Ectodermal cell (in vitro differentiated cells): ENCODE measurements around the gene TBC1D2B.

Experiments used
- H3K27ac ChIP-seq: 2 replicates; pipeline ENCODE4 v1.7.0; 2013; ENCODE audit warnings: mild to moderate bottlenecking, low read depth, low read length; ENCODE audit not compliant: insufficient read depth, poor library complexity, severe bottlenecking
- H3K27me3 ChIP-seq: 2 replicates; pipeline ENCODE4 v1.7.0; 2013; ENCODE audit warnings: mild to moderate bottlenecking, low read length; ENCODE audit not compliant: insufficient read depth, control insufficient read depth, poor library complexity, severe bottlenecking
- H3K36me3 ChIP-seq: one replicate; pipeline ENCODE4 v1.7.0; 2013; ENCODE audit warnings: low read length; ENCODE audit not compliant: control insufficient read depth, insufficient read depth
- H3K4me1 ChIP-seq: one replicate; pipeline ENCODE4 v1.7.0; 2013; ENCODE audit warnings: low read length; ENCODE audit not compliant: control insufficient read depth, insufficient read depth
- H3K4me3 ChIP-seq: 2 replicates; pipeline ENCODE4 v1.7.0; 2013; ENCODE audit warnings: low read depth, low read length, control low read depth; ENCODE audit not compliant: insufficient read depth
- H3K9me3 ChIP-seq: 2 replicates; pipeline ENCODE4 v1.7.0; 2013; ENCODE audit warnings: mild to moderate bottlenecking, low read length, moderate library complexity; ENCODE audit not compliant: control insufficient read depth
- WGBS, 2 experiments: methylation state at CpG; one replicate each; pipeline ENCODE4 v1.1.7; 2013; ENCODE audit warnings: missing lambda C conversion rate in 2 of 2; 5-methylcytosine and 5-hydroxymethylcytosine counted together

Gene TBC1D2B

GRCh38 chr15:78045189-78045588 is 32.3 kb downstream of the TBC1D2B start:
- no peaks in the 10 kb centered on the region for H3K9me3 ChIP-seq
- peaks cover 8% of the 10 kb centered on the region for H3K4me1 ChIP-seq
- H3K27ac ChIP-seq, result no peak overlapping the region
- no peaks in the 10 kb centered on the region for H3K27me3 ChIP-seq
- H3K36me3 ChIP-seq, result no peaks in the 10 kb centered on the region
- H3K4me3 ChIP-seq, result no peak overlapping the region
- 91% methylated on average over 1 of the region's 1 CpG; no CpG with 5 or more reads in 1 of the 2 experiments for WGBS, 2 experiments

GRCh38 chr15:78044407-78045155 is 32.9 kb downstream of the TBC1D2B start:
- no peak overlapping the region for H3K27ac ChIP-seq
- H3K27me3 ChIP-seq, result no peaks in the 10 kb centered on the region
- H3K4me3 ChIP-seq, result no peak overlapping the region
- WGBS, 2 experiments, result 94 to 95% methylated on average over 3 to 5 of the region's 5 CpGs
- H3K36me3 ChIP-seq, result no peaks in the 10 kb centered on the region
- no peaks in the 10 kb centered on the region for H3K9me3 ChIP-seq
- peaks cover 2% of the 10 kb centered on the region for H3K4me1 ChIP-seq

GRCh38 chr15:78041946-78042345 is 35.6 kb downstream of the TBC1D2B start:
- no peaks in the 10 kb centered on the region for H3K9me3 ChIP-seq
- no peaks in the 10 kb centered on the region for H3K27me3 ChIP-seq
- no peaks in the 10 kb centered on the region for H3K4me1 ChIP-seq
- H3K36me3 ChIP-seq, result no peaks in the 10 kb centered on the region
- 89 to 90% methylated on average over 3 of the region's 3 CpGs for WGBS, 2 experiments
- no peak overlapping the region for H3K27ac ChIP-seq
- H3K4me3 ChIP-seq, result no peak overlapping the region

DNA sequence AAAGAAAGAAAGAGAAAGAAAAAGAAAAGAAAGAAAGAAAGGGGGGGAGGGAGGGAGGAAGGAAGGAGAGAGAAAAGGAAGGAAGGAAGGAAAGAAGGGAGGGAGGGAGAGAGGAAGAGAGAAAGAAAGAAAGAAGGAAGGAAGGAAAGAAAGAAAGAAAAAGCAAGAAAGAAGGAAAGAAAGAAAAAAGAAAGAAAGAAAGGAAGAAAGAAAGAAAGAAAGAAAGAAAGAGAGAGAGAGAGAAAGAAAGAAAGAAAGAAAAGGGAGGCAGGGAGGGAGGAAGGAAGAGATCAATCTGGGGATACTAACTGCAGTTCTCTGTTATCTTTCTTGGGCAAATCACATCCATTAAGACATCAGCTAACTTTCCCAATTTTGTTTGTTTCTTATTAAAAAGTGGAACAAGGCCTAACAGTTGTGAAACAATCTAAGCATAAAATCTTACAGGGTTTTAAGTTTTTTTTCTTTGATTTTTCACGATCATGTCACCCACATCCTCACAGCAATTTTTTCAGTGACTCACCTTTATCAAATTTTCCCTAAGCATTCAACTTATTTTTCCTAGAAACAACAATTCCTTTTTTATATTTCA is 36.8 kb downstream of the TBC1D2B start:
- H3K27me3 ChIP-seq, result no peaks in the 10 kb centered on the region
- no peak overlapping the region for H3K27ac ChIP-seq
- H3K9me3 ChIP-seq, result no peaks in the 10 kb centered on the region
- no peaks in the 10 kb centered on the region for H3K4me1 ChIP-seq
- no peak overlapping the region for H3K4me3 ChIP-seq
- no peaks in the 10 kb centered on the region for H3K36me3 ChIP-seq
- 93 to 96% methylated on average over 1 of the region's 1 CpG for WGBS, 2 experiments

DNA sequence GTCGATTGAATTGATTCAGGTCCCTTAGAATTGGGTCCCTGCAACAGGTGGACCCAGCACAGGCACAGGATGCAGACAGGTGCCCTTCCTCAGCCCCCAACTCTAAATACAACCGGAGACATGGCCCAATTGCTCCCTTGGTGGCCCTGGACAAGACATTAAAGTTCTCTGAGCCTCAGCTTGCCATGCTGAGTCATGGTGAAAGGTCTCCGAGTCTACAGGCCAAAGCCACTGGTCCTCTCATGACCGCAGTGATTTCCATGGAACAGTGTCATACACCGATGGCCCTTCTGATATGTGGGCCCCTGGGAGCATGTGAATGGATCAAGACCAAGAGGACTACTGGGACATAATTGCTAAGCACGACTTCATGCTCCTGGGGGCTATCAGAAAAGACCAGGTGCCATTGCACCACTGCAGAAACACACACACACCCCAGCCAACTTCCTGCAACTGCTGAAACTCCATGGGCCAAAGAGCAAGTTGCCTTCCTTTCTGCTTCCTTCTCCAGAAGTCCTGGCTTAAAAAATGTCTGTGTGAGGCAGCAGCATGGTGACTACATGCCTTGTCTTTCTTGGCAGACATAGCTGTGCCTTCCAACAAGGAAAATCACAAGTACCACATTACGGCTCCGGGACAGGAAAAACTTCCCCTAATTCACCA is 38.8 kb downstream of the TBC1D2B start:
- Histone ChIP-seq H3K27ac (no peak overlapping the region), H3K9me3 (no peaks in the 10 kb centered on the region), H3K4me3 (no peak overlapping the region), H3K36me3 (no peaks in the 10 kb centered on the region), H3K4me1 (no peaks in the 10 kb centered on the region), H3K27me3 (no peaks in the 10 kb centered on the region)
- WGBS, 2 experiments, result 95 to 97% methylated on average over 8 of the region's 8 CpGs

DNA sequence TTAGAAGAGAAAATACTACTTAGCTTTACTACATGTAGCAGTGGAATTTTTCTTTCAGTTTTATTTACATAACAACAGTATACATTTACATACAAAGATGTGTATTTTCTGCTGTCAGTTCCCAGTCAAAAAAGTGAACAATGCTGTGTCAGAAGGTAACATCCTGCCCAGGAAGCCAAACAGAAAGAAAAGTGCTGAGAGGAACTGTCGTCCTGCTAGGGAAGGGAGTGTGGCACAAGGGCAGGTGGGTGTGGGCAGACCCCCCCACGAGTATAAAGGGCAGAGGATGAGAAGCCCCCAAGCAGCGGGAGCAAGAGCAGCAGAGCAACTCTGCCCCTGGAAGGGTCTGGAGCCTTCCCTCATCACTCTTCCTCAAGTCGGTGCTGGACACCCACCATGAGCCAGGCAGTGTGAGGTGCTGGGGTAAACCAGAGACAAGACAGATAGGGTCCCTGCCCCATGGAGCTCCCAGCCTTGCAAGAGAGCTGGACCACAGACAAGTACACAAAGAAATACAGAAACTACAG is 39.7 kb downstream of the TBC1D2B start:
- no peaks in the 10 kb centered on the region for H3K9me3 ChIP-seq
- WGBS, 2 experiments, result 75 to 81% methylated on average over 4 of the region's 4 CpGs

GRCh38 chr15:78037328-78037727 is 40.2 kb downstream of the TBC1D2B start:
- 75 to 78% methylated on average over 6 to 7 of the region's 7 CpGs for WGBS, 2 experiments
- no peaks in the 10 kb centered on the region for H3K27me3 ChIP-seq

More for the DNA sequence above, 39.7 kb downstream of the TBC1D2B start:
- Histone ChIP-seq H3K27me3 (no peaks in the 10 kb centered on the region), H3K4me3 (no peak overlapping the region), H3K4me1 (no peaks in the 10 kb centered on the region), H3K36me3 (no peaks in the 10 kb centered on the region), H3K27ac (no peak overlapping the region)

GRCh38 chr15:78035861-78036476 is 41.5 kb downstream of the TBC1D2B start:
- Histone ChIP-seq H3K4me3 (no peak overlapping the region), H3K27me3 (no peaks in the 10 kb centered on the region), H3K27ac (no peak overlapping the region), H3K4me1 (no peaks in the 10 kb centered on the region), H3K36me3 (no peaks in the 10 kb centered on the region), H3K9me3 (no peaks in the 10 kb centered on the region)
- WGBS, 2 experiments, result 97% methylated on average over 6 of the region's 6 CpGs

More at GRCh38 chr15:78037328-78037727, 40.2 kb downstream of the TBC1D2B start:
- Histone ChIP-seq H3K4me3 (no peak overlapping the region), H3K27ac (no peak overlapping the region), H3K9me3 (no peaks in the 10 kb centered on the region), H3K36me3 (no peaks in the 10 kb centered on the region), H3K4me1 (no peaks in the 10 kb centered on the region)

- no peaks in the 10 kb centered on the region for H3K9me3 ChIP-seq
- no peaks in the 10 kb centered on the region for H3K36me3 ChIP-seq
- H3K4me3 ChIP-seq, result no peak overlapping the region
- no peak overlapping the region for H3K27ac ChIP-seq
- H3K4me1 ChIP-seq, result no peaks in the 10 kb centered on the region
- no peaks in the 10 kb centered on the region for H3K27me3 ChIP-seq
- 90 to 94% methylated on average over 3 of the region's 4 CpGs for WGBS, 2 experiments
These were observed 42.2 kb downstream of the TBC1D2B start for GRCh38 chr15:78035321-78035751.
